HepG2 (cell line): ENCODE results near the gene FASTKD3.

Source experiments
- CTCF ChIP-seq: sonication (generic); formaldehyde crosslinking; IDR thresholded peaks from 2 replicates; pipeline ENCODE4 v1.5.0; 2020; ENCODE audit warnings: mild to moderate bottlenecking, missing genetic modification reagents, moderate library complexity
- FOXC1 ChIP-seq: sonication (generic); formaldehyde crosslinking; IDR thresholded peaks from 2 replicates; pipeline ENCODE4 v1.8.0; 2022; ENCODE audit warnings: mild to moderate bottlenecking, missing genetic modification reagents, borderline replicate concordance
- JUN ChIP-seq: sonication (generic); formaldehyde crosslinking; IDR thresholded peaks from 2 replicates; pipeline ENCODE4 v1.4.0; 2020; ENCODE audit warnings: mild to moderate bottlenecking, missing genetic modification reagents
- POLR2G ChIP-seq: fragments of 200-400 bp; formaldehyde crosslinking; IDR thresholded peaks from 2 replicates; pipeline ENCODE4 v1.6.1; 2018; ENCODE audit warnings: mild to moderate bottlenecking, low read depth, low read length, moderate library complexity

- TF ChIP-seq POLR2G (no peak), JUN (no peak), FOXC1 (no peak), CTCF (CRISPR knock-in tag) (no peak)
These were observed 40.6 kb downstream of the FASTKD3 start for GRCh38 chr5:7828269-7828668.
